SK-N-SH (cell line): ENCODE measurements around the gene PPM1L.

Experiments
- EP300 ChIP-seq, 2 experiments: IDR thresholded peaks; 2 replicates each; pipeline versions ENCODE4 v1.4.0 to v1.6.1; 2012; ENCODE audit warnings: borderline replicate concordance in 1 of 2, low read depth in 1 of 2, low read length in 1 of 2
- MXI1 ChIP-seq: IDR thresholded peaks from 2 replicates; pipeline ENCODE4 v1.6.1; 2012; ENCODE audit warnings: mild to moderate bottlenecking, low read depth, low read length, improper control_type of control experiment
- POLR2AphosphoS5 ChIP-seq: IDR thresholded peaks from 2 replicates; pipeline ENCODE4 v1.6.1; 2012; ENCODE audit warnings: low read depth, low read length
- TF ChIP-seq, protein P1 (sequence below): fragments of 200-600 bp; sonication (generic); IDR thresholded peaks from 2 replicates; pipeline ENCODE4 v1.6.1; 2017; ENCODE audit warnings: antibody characterized with exemption, mild to moderate bottlenecking, moderate library complexity

DNA sequence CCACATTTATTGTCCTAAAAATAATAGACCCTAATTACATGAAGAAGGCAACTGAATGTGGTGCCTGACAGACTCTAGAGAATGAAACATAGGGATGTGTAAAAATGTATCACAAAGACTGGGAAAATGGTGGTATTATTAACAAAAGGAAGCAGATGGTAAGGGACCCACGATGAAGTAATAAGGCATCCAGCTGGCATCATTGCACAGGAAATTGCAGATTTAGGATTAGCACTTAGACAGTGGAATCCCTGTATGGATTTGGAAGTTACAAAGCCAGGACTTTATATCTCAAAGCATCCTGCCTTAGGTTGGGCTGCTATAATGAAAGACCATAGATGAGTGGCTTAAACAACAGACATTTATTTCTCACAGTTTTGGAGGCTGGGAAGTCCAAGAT, 104.3 kb downstream of the PPM1L start:
- TF ChIP-seq, protein P1, sequence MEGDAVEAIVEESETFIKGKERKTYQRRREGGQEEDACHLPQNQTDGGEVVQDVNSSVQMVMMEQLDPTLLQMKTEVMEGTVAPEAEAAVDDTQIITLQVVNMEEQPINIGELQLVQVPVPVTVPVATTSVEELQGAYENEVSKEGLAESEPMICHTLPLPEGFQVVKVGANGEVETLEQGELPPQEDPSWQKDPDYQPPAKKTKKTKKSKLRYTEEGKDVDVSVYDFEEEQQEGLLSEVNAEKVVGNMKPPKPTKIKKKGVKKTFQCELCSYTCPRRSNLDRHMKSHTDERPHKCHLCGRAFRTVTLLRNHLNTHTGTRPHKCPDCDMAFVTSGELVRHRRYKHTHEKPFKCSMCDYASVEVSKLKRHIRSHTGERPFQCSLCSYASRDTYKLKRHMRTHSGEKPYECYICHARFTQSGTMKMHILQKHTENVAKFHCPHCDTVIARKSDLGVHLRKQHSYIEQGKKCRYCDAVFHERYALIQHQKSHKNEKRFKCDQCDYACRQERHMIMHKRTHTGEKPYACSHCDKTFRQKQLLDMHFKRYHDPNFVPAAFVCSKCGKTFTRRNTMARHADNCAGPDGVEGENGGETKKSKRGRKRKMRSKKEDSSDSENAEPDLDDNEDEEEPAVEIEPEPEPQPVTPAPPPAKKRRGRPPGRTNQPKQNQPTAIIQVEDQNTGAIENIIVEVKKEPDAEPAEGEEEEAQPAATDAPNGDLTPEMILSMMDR, result no peak
- no peak for TF ChIP-seq POLR2AphosphoS5
- TF ChIP-seq EP300 (IDR thresholded peaks at IDR 0.05; ENCODE audit: borderline replicate concordance in 1 of 2, low read depth in 1 of 2, low read length in 1 of 2), result no peak
- TF ChIP-seq MXI1, result no peak
